Hepatocyte (in vitro differentiated cells): ENCODE measurements around the gene CYP3A4. TPM values are rescaled to one million over a fixed set of nuclear protein-coding genes. Genes with fewer than 3 reads are reported as not detected.
"Not testable (repeated sequence)": the region's sequence is repeated elsewhere in the genome, so short reads cannot be mapped to it uniquely, and the experiment has no call there.

ENCODE experiments used
- DNase-seq: peaks from one replicate; pipeline ENCODE4 v3.0.0-alpha.2; 2016; ENCODE audit warnings: low spot score
- H2AFZ ChIP-seq: fragments of 200-600 bp; sonication (generic); 2 replicates; pipeline ENCODE4 v1.6.0; 2016; ENCODE audit warnings: antibody characterized with exemption, mild to moderate bottlenecking
- H3K27ac ChIP-seq: fragments of 200-600 bp; sonication (generic); 2 replicates; pipeline ENCODE4 v1.5.1; 2016; ENCODE audit warnings: mild to moderate bottlenecking
- H3K27me3 ChIP-seq: fragments of 200-600 bp; sonication (generic); 2 replicates; pipeline ENCODE4 v1.6.1; 2016
- H3K36me3 ChIP-seq: fragments of 200-600 bp; sonication (generic); replicated peaks from 2 replicates; pipeline ENCODE4 v1.5.1; 2016; ENCODE audit warnings: low read depth; ENCODE audit not compliant: insufficient read depth
- H3K4me1 ChIP-seq: fragments of 200-600 bp; sonication (generic); 2 replicates; pipeline ENCODE4 v1.5.1; 2016; ENCODE audit warnings: mild to moderate bottlenecking, moderate library complexity; ENCODE audit not compliant: insufficient read depth
- H3K4me2 ChIP-seq: fragments of 200-600 bp; sonication (generic); 2 replicates; pipeline ENCODE4 v1.6.0; 2016
- H3K4me3 ChIP-seq: fragments of 200-600 bp; sonication (generic); 2 replicates; pipeline ENCODE4 v1.5.1; 2016; ENCODE audit warnings: mild to moderate bottlenecking
- H3K79me2 ChIP-seq: fragments of 200-600 bp; sonication (generic); 2 replicates; pipeline ENCODE4 v1.6.0; 2017; ENCODE audit warnings: mild to moderate bottlenecking
- H3K9me2 ChIP-seq: fragments of 200-600 bp; sonication (generic); replicated peaks from 2 replicates; pipeline ENCODE4 v1.6.0; 2017; ENCODE audit warnings: mild to moderate bottlenecking; ENCODE audit not compliant: insufficient read depth
- H3K9me3 ChIP-seq: fragments of 200-600 bp; sonication (generic); 2 replicates; pipeline ENCODE4 v1.5.1; 2016; ENCODE audit warnings: low read depth, mild to moderate bottlenecking
- H4K20me1 ChIP-seq: fragments of 200-600 bp; sonication (generic); 2 replicates; pipeline ENCODE4 v1.6.0; 2016; ENCODE audit warnings: mild to moderate bottlenecking; ENCODE audit not compliant: insufficient read depth, poor library complexity, severe bottlenecking
- CTCF ChIP-seq: fragments of 200-600 bp; sonication (generic); IDR thresholded peaks from 2 replicates; pipeline ENCODE4 v1.5.1; 2016; ENCODE audit warnings: antibody characterized with exemption, mild to moderate bottlenecking; ENCODE audit not compliant: poor library complexity
- EZH2 ChIP-seq: fragments of 200-600 bp; sonication (generic); IDR thresholded peaks from 2 replicates; pipeline ENCODE4 v1.6.1; 2016; ENCODE audit warnings: antibody characterized with exemption, mild to moderate bottlenecking, borderline replicate concordance
- EZH2phosphoT487 ChIP-seq: fragments of 200-600 bp; sonication (generic); IDR thresholded peaks from one replicate; pipeline ENCODE4 v1.6.1; 2018; ENCODE audit warnings: antibody characterized with exemption, mild to moderate bottlenecking, low read depth, moderate library complexity; ENCODE audit not compliant: unreplicated experiment, severe bottlenecking
- WGBS: methylation state at CpG from one replicate; pipeline ENCODE4 v1.1.6; 2016; ENCODE audit warnings: low lambda C conversion rate; ENCODE audit errors: missing lambda C conversion rate; 5-methylcytosine and 5-hydroxymethylcytosine counted together
- polyA plus RNA-seq: library from polyadenylated mRNA; unstranded; fragments of >200 nt; fragmentation: Nextera tagmentation; extraction: Ambion mirVana; gene quantifications from 2 replicates; pipeline ENCODE4 v1.2.1, GENCODE V29; 2016
- total RNA-seq: library from RNA; depleted of rRNA; stranded (reverse); fragments of >200 nt; gene quantifications from 2 replicates; pipeline ENCODE4 v1.2.3, GENCODE V29; 2014

CYP3A4 gene
- total and polyA plus RNA-seq, 2 experiments from 2014 or later, result 42.2 to 43.4 TPM

GRCh38 chr7:99748846-99749579, 35.0 kb downstream of the CYP3A4 start:
- no peaks in the 10 kb centered on the region for H3K9me3 ChIP-seq
- no peaks in the 10 kb centered on the region for H3K27me3 ChIP-seq
- H3K79me2 ChIP-seq, result no peaks in the 10 kb centered on the region
- no peaks in the 10 kb centered on the region for H3K36me3 ChIP-seq
- H3K4me1 ChIP-seq, result peaks cover 17% of the 10 kb centered on the region
- H2AFZ ChIP-seq, result no peak overlapping the region
- no peaks in the 10 kb centered on the region for H3K9me2 ChIP-seq
- no peak for TF ChIP-seq EZH2
- no peak for TF ChIP-seq EZH2phosphoT487
- no peak for TF ChIP-seq CTCF
- no peak for DNase-seq
- H3K4me2 ChIP-seq, result no peak overlapping the region
- 84% methylated on average over 6 of the region's 6 CpGs for WGBS
- no peak overlapping the region for H3K27ac ChIP-seq
- H3K4me3 ChIP-seq, result no peak overlapping the region
- H4K20me1 ChIP-seq, result no peaks in the 10 kb centered on the region

GRCh38 chr7:99746915-99747314, 37.1 kb downstream of the CYP3A4 start:
- H3K9me3 ChIP-seq, H3K27me3 ChIP-seq, H4K20me1 ChIP-seq, H3K27ac ChIP-seq, H3K79me2 ChIP-seq, H3K9me2 ChIP-seq, H3K4me3 ChIP-seq, H2AFZ ChIP-seq, H3K36me3 ChIP-seq, DNase-seq, H3K4me2 ChIP-seq: not testable (repeated sequence)
- peaks cover 14% of the 10 kb centered on the region for H3K4me1 ChIP-seq
- 100% methylated on average over 3 of the region's 3 CpGs for WGBS

- H3K4me3 ChIP-seq, H3K79me2 ChIP-seq, H2AFZ ChIP-seq, H3K36me3 ChIP-seq, H4K20me1 ChIP-seq, H3K4me2 ChIP-seq, H3K27me3 ChIP-seq, H3K4me1 ChIP-seq, H3K27ac ChIP-seq, H3K9me3 ChIP-seq, H3K9me2 ChIP-seq, DNase-seq: not testable (repeated sequence)
- 95% methylated on average over 3 of the region's 3 CpGs for WGBS
Observed at GRCh38 chr7:99745395-99745794, 38.6 kb downstream of the CYP3A4 start.

- Histone ChIP-seq H3K4me2 (no peak overlapping the region), H3K27me3 (no peaks in the 10 kb centered on the region), H2AFZ (no peak overlapping the region), H3K9me2 (no peaks in the 10 kb centered on the region), H3K79me2 (no peaks in the 10 kb centered on the region), H3K4me3 (no peak overlapping the region), H3K36me3 (no peaks in the 10 kb centered on the region), H3K27ac (no peak overlapping the region), H3K4me1 (peaks cover 6% of the 10 kb centered on the region), H3K9me3 (no peaks in the 10 kb centered on the region), H4K20me1 (no peaks in the 10 kb centered on the region)
- WGBS, result 74% methylated on average over 4 of the region's 4 CpGs
- no peak for DNase-seq
- TF ChIP-seq EZH2phosphoT487 (no peak), CTCF (no peak), EZH2 (no peak)
Observed at GRCh38 chr7:99742737-99743394, 41.1 kb downstream of the CYP3A4 start.
